Measurements from ENCODE around the gene XCR1. TPM values are rescaled to one million over a fixed set of nuclear protein-coding genes. Genes with fewer than 3 reads are reported as not detected.

The XCR1 gene
- total RNA-seq, 1 experiment from 2014 or later = 0.02 TPM

- TF ChIP-seq, protein P1, sequence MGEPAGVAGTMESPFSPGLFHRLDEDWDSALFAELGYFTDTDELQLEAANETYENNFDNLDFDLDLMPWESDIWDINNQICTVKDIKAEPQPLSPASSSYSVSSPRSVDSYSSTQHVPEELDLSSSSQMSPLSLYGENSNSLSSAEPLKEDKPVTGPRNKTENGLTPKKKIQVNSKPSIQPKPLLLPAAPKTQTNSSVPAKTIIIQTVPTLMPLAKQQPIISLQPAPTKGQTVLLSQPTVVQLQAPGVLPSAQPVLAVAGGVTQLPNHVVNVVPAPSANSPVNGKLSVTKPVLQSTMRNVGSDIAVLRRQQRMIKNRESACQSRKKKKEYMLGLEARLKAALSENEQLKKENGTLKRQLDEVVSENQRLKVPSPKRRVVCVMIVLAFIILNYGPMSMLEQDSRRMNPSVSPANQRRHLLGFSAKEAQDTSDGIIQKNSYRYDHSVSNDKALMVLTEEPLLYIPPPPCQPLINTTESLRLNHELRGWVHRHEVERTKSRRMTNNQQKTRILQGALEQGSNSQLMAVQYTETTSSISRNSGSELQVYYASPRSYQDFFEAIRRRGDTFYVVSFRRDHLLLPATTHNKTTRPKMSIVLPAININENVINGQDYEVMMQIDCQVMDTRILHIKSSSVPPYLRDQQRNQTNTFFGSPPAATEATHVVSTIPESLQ (CRISPR knock-in tag; IDR thresholded peaks at IDR 0.05) = no peak
- TF ChIP-seq GRHL2 (CRISPR knock-in tag; IDR thresholded peaks at IDR 0.05; ENCODE audit: insufficient replicate concordance, severe bottlenecking) (no peak), ZNF532 (CRISPR knock-in tag; IDR thresholded peaks at IDR 0.05; ENCODE audit: borderline replicate concordance) (no peak), ZNF317 (CRISPR knock-in tag; IDR thresholded peaks at IDR 0.05; ENCODE audit: borderline replicate concordance, low read depth) (no peak)
These were observed 57.3 kb downstream of the XCR1 start (continued) for GRCh38 chr3:45969953-45970352.

GRCh38 chr3:45969116-45969515 is 58.2 kb downstream of the XCR1 start:
- no peak overlapping the region for H3K27ac Mint-ChIP-seq
- ATAC-seq (no peak), DNase-seq (ENCODE audit: low spot score) (no peak)
- POLR2A ChIA-PET = no interaction called here
- H3K36me3 Mint-ChIP-seq = peaks cover 46% of the 10 kb centered on the region
- CTCF ChIA-PET = interaction anchor here (1.0 to 2.3 kb wide), 3 partner anchors 40 to 458 kb away, joined by 3 to 14 read pairs (median 5); no protein-coding TSS in a partner anchor
- no peaks in the 10 kb centered on the region for H3K27me3 Mint-ChIP-seq (ENCODE audit: low read depth)
- no peak for TF ChIP-seq ESRRA (CRISPR knock-in tag; IDR thresholded peaks at IDR 0.05; ENCODE audit: borderline replicate concordance)
- TF ChIP-seq ZSCAN18 (CRISPR knock-in tag; IDR thresholded peaks at IDR 0.05) = no peak
- TF ChIP-seq, protein P1 (CRISPR knock-in tag; IDR thresholded peaks at IDR 0.05) = no peak
- no peaks in the 10 kb centered on the region for H3K9me3 Mint-ChIP-seq
- no peak overlapping the region for H3K4me3 Mint-ChIP-seq
- no peaks in the 10 kb centered on the region for H3K4me1 Mint-ChIP-seq

- no peak overlapping the region for H3K4me3 Mint-ChIP-seq
- no peak for DNase-seq (ENCODE audit: low spot score)
- POLR2A ChIA-PET = no interaction called here
- TF ChIP-seq, protein P2, sequence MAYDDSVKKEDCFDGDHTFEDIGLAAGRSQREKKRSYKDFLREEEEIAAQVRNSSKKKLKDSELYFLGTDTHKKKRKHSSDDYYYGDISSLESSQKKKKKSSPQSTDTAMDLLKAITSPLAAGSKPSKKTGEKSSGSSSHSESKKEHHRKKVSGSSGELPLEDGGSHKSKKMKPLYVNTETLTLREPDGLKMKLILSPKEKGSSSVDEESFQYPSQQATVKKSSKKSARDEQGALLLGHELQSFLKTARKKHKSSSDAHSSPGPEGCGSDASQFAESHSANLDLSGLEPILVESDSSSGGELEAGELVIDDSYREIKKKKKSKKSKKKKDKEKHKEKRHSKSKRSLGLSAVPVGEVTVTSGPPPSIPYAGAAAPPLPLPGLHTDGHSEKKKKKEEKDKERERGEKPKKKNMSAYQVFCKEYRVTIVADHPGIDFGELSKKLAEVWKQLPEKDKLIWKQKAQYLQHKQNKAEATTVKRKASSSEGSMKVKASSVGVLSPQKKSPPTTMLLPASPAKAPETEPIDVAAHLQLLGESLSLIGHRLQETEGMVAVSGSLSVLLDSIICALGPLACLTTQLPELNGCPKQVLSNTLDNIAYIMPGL (CRISPR knock-in tag; IDR thresholded peaks at IDR 0.05) = no peak
- TF ChIP-seq ATF1 (CRISPR knock-in tag; IDR thresholded peaks at IDR 0.05) = no peak
- H3K27me3 Mint-ChIP-seq (ENCODE audit: low read depth) = no peaks in the 10 kb centered on the region
- no peak overlapping the region for H3K27ac Mint-ChIP-seq
- CTCF ChIA-PET = interaction anchor here (0.8 to 4.0 kb wide), 4 partner anchors 17 to 458 kb away, joined by 4 to 25 read pairs (median 10); no protein-coding TSS in a partner anchor
- ATAC-seq = no peak
- peaks cover 50% of the 10 kb centered on the region for H3K36me3 Mint-ChIP-seq
- H3K4me1 Mint-ChIP-seq = no peaks in the 10 kb centered on the region
- H3K9me3 Mint-ChIP-seq = no peaks in the 10 kb centered on the region
These were observed 58.6 kb downstream of the XCR1 start for GRCh38 chr3:45968706-45969105.
